Upper lobe of left lung (tissue), 6 donors: ENCODE data around the gene PNRC2. TPM values are rescaled to one million over a fixed set of nuclear protein-coding genes. Genes with fewer than 3 reads are reported as not detected.
A peak's percentile ranks its signal among the peaks of the same experiment; 100 is the strongest.

Experiments
- ATAC-seq, 2 donors: fragments of 200-7000 bp; cut with Tn5 transposase; one replicate each; pipeline ENCODE4 v1.9.1; 2022; ENCODE audit warnings: mild to moderate bottlenecking in 2 of 2, moderate library complexity in 2 of 2; ENCODE audit not compliant: low FRiP score in 2 of 2
- DNase-seq, 2 donors: peaks; one replicate each; pipeline ENCODE4 v3.0.0-alpha.2; 2019 to 2020
- H3K27ac ChIP-seq, 4 donors: fragments of 200-600 bp; sonication (generic); one replicate each; pipeline ENCODE4 v1.5.1; 2016 to 2019
- H3K27me3 ChIP-seq, 4 donors: fragments of 200-600 bp; sonication (generic); one replicate each; pipeline ENCODE4 v1.5.1; 2017 to 2019
- H3K36me3 ChIP-seq, 4 donors: fragments of 200-600 bp; sonication (generic); one replicate each; pipeline ENCODE4 v1.5.1; 2016 to 2019
- H3K4me1 ChIP-seq, 4 donors: fragments of 200-600 bp; sonication (generic); one replicate each; pipeline ENCODE4 v1.5.1; 2018 to 2019
- H3K4me3 ChIP-seq, 4 donors: fragments of 200-600 bp; sonication (generic); one replicate each; pipeline ENCODE4 v1.5.1; 2017 to 2019; ENCODE audit warnings: mild to moderate bottlenecking in 2 of 4, moderate library complexity in 1 of 4
- H3K9me3 ChIP-seq, 4 donors: fragments of 200-600 bp; sonication (generic); one replicate each; pipeline ENCODE4 v1.5.1; 2018 to 2019
- CTCF ChIP-seq, 6 experiments: fragments of 450-650 bp in 4 of 6; fragments of 200-600 bp in 2 of 6; sonication (generic) in 2 of 6; IDR thresholded peaks; one replicate each; pipeline ENCODE4 v1.5.1; 2016 to 2019; ENCODE audit warnings: antibody characterized with exemption in 6 of 6
- EP300 ChIP-seq, 4 donors: sonication (generic); formaldehyde crosslinking; IDR thresholded peaks; one replicate each; pipeline ENCODE4 v1.5.1; 2017; ENCODE audit warnings: antibody characterized with exemption in 4 of 4, control low read depth in 2 of 4
- POLR2A ChIP-seq, 4 donors: fragments of 450-650 bp; IDR thresholded peaks; one replicate each; pipeline ENCODE4 v1.5.1; 2016 to 2017; ENCODE audit warnings: antibody characterized with exemption in 4 of 4, mild to moderate bottlenecking in 2 of 4
- POLR2AphosphoS5 ChIP-seq, 2 donors: sonication (generic); formaldehyde crosslinking; IDR thresholded peaks; one replicate each; pipeline ENCODE4 v1.5.1; 2017; ENCODE audit warnings: antibody characterized with exemption in 2 of 2
- WGBS, 2 donors: methylation state at CpG; one replicate each; pipeline ENCODE4 v1.1.5; 2017 to 2018; 5-methylcytosine and 5-hydroxymethylcytosine counted together
- total RNA-seq, 6 donors: library from RNA; depleted of rRNA in 4 of 6; stranded (reverse); fragments of >200 nt in 4 of 6; gene quantifications; one replicate each; pipeline versions ENCODE4 v1.1.0 to v1.2.1, GENCODE V29; 2016 to 2021
- donor health status: DM: no; HTN: no; CAD: no; lungs with moderate emphysema.
- donor health status: DM: no; HTN: yes; CAD: no; lungs with severe emphysema.

PNRC2 gene
- total RNA-seq, 6 donors from 2014 or later, result 101 to 892 (median 139) TPM

- no peak for DNase-seq
- 55% methylated on average over 4 of the region's 4 CpGs for WGBS, 2 donors
- peak overlapping the region in 2 of 4 donors; percentile 37 to 42 for H3K27ac ChIP-seq
Observed at GRCh38 chr1:23977187-23977853, 17.7 kb downstream of the PNRC2 start.

GRCh38 chr1:23977854-23978191 lies 18.2 kb downstream of the PNRC2 start:
- DNase-seq (no peak), ATAC-seq (no peak)
- 36 to 46% methylated on average over 1 of the region's 1 CpG for WGBS, 2 donors
- H3K9me3 ChIP-seq, result no peaks in the 10 kb centered on the region
- no peak for TF ChIP-seq POLR2AphosphoS5 (IDR thresholded peaks at IDR 0.05)
- no peak for TF ChIP-seq POLR2A (IDR thresholded peaks at IDR 0.05)
- TF ChIP-seq EP300 (IDR thresholded peaks at IDR 0.05), result no peak
- TF ChIP-seq CTCF (IDR thresholded peaks at IDR 0.05), result no peak
- H3K27me3 ChIP-seq, result no peaks in the 10 kb centered on the region
- peak overlapping the region in 1 of 4 donors; percentile 97 for H3K27ac ChIP-seq
- H3K4me1 ChIP-seq, result peaks cover 44 to 63% (median 51%) of the 10 kb centered on the region in 4 donors
- H3K36me3 ChIP-seq, result peaks cover 0 to 29% (median 3%) of the 10 kb centered on the region in 4 donors
- peak overlapping the region in 1 of 4 donors; percentile 85 for H3K4me3 ChIP-seq

More at GRCh38 chr1:23977187-23977853, 17.7 kb downstream of the PNRC2 start:
- Histone ChIP-seq H3K4me1 (peaks cover 44 to 60% (median 51%) of the 10 kb centered on the region in 4 donors), H3K27me3 (no peaks in the 10 kb centered on the region), H3K4me3 (peak overlapping the region in 1 of 4 donors; percentile 85), H3K9me3 (no peaks in the 10 kb centered on the region), H3K36me3 (peaks cover 0 to 34% (median 3%) of the 10 kb centered on the region in 4 donors)
- no peak for TF ChIP-seq POLR2AphosphoS5 (IDR thresholded peaks at IDR 0.05)
- TF ChIP-seq EP300 (IDR thresholded peaks at IDR 0.05), result no peak
- TF ChIP-seq CTCF (IDR thresholded peaks at IDR 0.05), result no peak
- no peak for TF ChIP-seq POLR2A (IDR thresholded peaks at IDR 0.05)
- no peak for ATAC-seq

GRCh38 chr1:23978805-23979204 lies 19.2 kb downstream of the PNRC2 start:
- ATAC-seq (no peak), DNase-seq (no peak)
- Histone ChIP-seq H3K27me3 (no peaks in the 10 kb centered on the region), H3K9me3 (no peaks in the 10 kb centered on the region), H3K4me3 (peak overlapping the region in 3 of 4 donors; percentile 84 to 88 (median 85)), H3K27ac (peak overlapping the region in 3 of 4 donors; percentile 96 to 99 (median 97)), H3K36me3 (peaks cover 0 to 21% (median 3%) of the 10 kb centered on the region in 4 donors), H3K4me1 (peaks cover 37 to 55% (median 46%) of the 10 kb centered on the region in 4 donors)
- TF ChIP-seq CTCF (IDR thresholded peaks at IDR 0.05), result no peak
- TF ChIP-seq POLR2A (IDR thresholded peaks at IDR 0.05), result no peak
- no peak for TF ChIP-seq POLR2AphosphoS5 (IDR thresholded peaks at IDR 0.05)
- TF ChIP-seq EP300 (IDR thresholded peaks at IDR 0.05), result no peak
- 1% methylated on average over 4 of the region's 4 CpGs for WGBS, 2 donors

- H3K36me3 ChIP-seq, result peaks cover 0 to 16% (median 0%) of the 10 kb centered on the region in 4 donors
- H3K4me3 ChIP-seq, result peak overlapping the region; percentile 84 to 92 (median 86)
- no peaks in the 10 kb centered on the region for H3K9me3 ChIP-seq
- H3K27me3 ChIP-seq, result no peaks in the 10 kb centered on the region
- H3K4me1 ChIP-seq, result peaks cover 38 to 55% (median 46%) of the 10 kb centered on the region in 4 donors
- peak overlapping the region; percentile 96 to 99 (median 97) for H3K27ac ChIP-seq
- ATAC-seq, result no peak
- DNase-seq, result no peak
- no peak for TF ChIP-seq CTCF (IDR thresholded peaks at IDR 0.05)
- TF ChIP-seq POLR2AphosphoS5 (IDR thresholded peaks at IDR 0.05), result no peak
- TF ChIP-seq EP300 (IDR thresholded peaks at IDR 0.05), result no peak
- no peak for TF ChIP-seq POLR2A (IDR thresholded peaks at IDR 0.05)
- 0 to 1% methylated on average over 13 of the region's 13 CpGs for WGBS, 2 donors
Observed at GRCh38 chr1:23979387-23979880, 19.8 kb downstream of the PNRC2 start.
